ENCODE data around the gene ALK.

DNA sequence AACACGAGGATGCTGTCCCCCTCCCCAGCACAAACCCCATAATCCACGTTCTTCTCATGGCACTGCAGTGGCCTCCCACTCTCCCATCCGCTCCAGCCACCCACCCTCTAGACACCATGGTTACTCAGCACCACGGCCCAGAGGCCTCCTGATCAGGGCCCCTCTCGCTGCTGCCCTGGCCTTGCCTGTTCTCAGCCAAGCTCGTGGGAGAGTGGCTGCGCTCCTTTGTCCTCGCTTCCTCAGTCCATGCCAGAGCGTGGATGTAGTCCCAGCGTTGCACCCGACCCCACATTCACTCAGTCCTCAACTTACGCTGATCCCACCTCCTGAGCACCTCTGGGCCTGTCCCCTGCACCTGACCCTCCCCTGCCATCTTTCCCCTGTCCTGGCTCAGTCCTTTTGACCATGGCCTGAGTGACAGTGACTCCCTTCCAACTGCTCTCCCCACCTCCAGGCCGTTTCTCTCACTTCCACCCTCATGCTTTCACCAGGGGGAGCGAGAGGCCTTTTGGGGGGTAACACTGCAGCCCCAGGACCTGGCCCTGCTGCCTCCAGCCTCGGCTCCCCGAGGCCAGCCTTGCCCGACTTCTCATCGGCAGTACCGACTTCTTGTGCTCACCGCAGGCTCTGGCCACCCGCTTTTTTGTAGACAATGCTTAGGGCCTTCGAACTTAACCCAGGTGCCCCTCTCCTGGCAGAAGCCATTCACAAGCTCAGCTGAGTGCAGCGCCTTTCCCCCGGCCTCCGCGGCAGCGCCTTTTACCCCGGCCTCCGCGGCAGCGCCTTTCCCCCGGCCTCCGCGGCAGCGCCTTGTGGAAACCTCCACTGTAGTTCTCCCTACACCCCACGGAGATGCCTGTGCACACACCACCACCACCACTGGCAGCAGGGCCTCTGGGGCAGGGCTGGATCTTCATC, 674.7 kb downstream of the ALK start:
- TF ChIP-seq, protein P1, sequence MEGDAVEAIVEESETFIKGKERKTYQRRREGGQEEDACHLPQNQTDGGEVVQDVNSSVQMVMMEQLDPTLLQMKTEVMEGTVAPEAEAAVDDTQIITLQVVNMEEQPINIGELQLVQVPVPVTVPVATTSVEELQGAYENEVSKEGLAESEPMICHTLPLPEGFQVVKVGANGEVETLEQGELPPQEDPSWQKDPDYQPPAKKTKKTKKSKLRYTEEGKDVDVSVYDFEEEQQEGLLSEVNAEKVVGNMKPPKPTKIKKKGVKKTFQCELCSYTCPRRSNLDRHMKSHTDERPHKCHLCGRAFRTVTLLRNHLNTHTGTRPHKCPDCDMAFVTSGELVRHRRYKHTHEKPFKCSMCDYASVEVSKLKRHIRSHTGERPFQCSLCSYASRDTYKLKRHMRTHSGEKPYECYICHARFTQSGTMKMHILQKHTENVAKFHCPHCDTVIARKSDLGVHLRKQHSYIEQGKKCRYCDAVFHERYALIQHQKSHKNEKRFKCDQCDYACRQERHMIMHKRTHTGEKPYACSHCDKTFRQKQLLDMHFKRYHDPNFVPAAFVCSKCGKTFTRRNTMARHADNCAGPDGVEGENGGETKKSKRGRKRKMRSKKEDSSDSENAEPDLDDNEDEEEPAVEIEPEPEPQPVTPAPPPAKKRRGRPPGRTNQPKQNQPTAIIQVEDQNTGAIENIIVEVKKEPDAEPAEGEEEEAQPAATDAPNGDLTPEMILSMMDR (IDR thresholded peaks at IDR 0.05): no peak
- no peak for TF ChIP-seq POLR2A (IDR thresholded peaks at IDR 0.05)
